GM12892 (cell line): Measurements from ENCODE around the gene ZNF697.
"Not testable (repeated sequence)": the region's sequence is repeated elsewhere in the genome, so short reads cannot be mapped to it uniquely, and the experiment has no call there.

ENCODE experiments used
- DNase-seq: peaks from one replicate; pipeline ENCODE4 v3.0.0; 2011; ENCODE audit not compliant: insufficient read length
- FAIRE-seq: peaks from 2 replicates; lab custom pipeline; 2011; peaks lifted over from hg19 to GRCh38; lab: Jason Lieb, UNC
- POLR2A ChIP-seq: IDR thresholded peaks from 2 replicates; pipeline ENCODE4 v1.6.1; 2011; ENCODE audit warnings: low read depth, low read length, control low read depth
- POLR2AphosphoS5 ChIP-seq: IDR thresholded peaks from 2 replicates; pipeline ENCODE4 v1.6.1; 2011; ENCODE audit warnings: low read depth, low read length, control low read depth
- TAF1 ChIP-seq: IDR thresholded peaks from 2 replicates; pipeline ENCODE4 v1.6.1; 2011; ENCODE audit warnings: low read depth, mild to moderate bottlenecking, control low read depth, low read length, borderline replicate concordance

Gene ZNF697

DNA sequence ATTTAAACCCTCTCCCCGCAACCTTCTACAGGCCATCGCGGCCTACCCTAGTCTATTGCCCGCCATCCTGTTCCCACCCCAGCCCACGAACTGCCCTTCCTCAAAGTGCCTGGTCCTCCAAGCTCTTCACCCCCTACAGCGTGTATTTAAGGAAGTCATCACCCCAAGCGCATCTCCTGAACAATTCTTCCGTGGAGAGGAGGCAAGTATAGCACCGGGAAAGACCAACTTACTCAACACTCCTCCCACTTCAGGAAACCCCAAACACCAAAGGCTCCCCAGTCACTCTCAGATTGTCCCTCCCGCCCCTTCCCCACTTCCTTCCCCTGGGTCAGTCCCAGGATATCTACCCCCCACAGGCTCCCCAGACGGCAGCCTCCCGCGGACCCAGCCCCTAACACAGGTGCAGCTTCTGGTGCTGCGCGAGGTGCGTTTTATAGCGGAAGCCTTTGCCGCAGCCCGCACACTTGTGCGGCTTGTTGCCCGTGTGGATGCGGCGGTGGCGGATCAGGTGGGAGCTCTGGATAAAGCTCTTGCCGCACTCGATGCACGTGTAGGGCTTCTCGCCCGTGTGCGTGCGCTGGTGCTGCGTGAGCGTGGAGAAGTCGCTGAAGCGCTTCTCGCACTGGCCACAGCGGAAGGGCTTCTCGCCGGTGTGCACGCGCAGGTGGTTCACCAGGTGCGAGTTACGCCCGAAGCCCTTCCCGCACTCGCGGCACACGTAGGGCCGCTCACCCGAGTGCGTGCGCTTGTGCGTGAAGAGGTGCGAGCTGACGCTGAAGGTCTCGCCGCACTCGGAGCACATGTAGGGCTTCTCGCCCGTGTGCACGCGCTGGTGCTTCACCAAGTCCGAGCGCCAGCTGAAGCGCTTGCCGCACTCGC lies 25.5 kb downstream of the ZNF697 start:
- TF ChIP-seq POLR2A (no peak), POLR2AphosphoS5 (no peak), TAF1 (no peak)
- DNase-seq (no peak), FAIRE-seq (no peak)

DNA sequence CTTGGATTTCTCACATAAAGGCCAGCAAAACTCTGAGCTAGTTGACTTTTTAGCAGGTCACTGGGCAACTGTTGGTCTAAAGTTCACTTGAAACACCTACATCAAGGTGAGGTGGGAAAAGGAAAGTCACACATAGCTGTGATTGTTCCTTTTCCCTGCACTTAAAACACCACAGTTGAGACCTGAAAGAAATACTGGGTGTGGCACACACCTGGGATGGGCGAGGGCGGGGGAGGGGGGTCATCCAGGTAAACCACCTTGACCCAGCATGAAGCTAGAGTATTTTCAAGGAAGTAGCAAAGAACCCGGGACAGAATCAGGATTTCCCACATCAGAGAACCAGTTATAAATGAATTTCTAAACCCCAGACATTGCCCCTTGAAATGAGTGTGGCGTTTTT lies 26.4 kb downstream of the ZNF697 start:
- TF ChIP-seq POLR2AphosphoS5 (no peak), TAF1 (no peak), POLR2A (no peak)
- FAIRE-seq: no peak
- no peak for DNase-seq

DNA sequence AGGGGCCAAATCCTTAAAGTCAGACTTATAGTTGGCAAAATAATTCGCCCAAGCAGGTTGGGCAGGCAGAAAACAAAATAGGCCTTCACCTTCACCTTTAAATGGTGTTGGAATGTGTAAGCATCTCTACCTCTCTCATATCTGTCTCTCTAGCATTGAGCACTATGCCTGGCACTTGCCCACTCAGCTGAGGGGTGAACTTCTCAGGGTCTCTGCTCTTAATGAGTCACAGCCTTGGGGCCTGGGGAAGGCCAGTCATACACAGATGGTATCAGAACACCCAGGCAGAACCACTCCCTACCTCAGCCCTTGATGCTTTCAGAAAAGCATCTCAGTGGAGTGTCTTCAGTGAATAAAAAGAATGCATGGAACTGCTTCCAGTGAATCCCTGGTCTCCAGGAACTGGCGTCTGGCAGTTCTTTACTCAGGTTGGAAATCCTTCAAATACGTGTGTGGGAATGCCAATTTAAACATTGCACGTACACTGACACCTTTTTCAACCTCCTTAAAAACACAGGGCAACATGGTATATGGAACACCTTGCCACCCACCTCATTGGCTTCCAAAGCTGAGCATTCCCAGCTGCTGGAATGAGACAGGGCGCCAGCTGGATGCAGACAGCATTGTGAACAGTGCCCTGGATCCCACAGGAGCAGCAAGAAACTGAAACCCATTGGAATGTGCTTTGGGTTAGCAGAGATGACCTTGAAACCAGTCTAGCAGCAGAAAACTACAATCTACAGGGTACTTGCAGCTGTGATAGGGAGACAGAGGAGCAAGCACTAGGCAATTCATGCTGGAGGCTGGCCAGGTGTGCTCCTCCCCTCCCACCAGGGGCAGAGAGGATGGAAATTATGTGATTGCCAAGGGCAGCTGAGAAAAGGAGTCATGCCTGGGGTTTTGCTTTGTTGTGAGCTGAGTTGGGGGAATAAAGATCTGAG lies 30.0 kb downstream of the ZNF697 start:
- DNase-seq: no peak
- no peak for FAIRE-seq
- TF ChIP-seq POLR2A (no peak), TAF1 (no peak), POLR2AphosphoS5 (no peak)

DNA sequence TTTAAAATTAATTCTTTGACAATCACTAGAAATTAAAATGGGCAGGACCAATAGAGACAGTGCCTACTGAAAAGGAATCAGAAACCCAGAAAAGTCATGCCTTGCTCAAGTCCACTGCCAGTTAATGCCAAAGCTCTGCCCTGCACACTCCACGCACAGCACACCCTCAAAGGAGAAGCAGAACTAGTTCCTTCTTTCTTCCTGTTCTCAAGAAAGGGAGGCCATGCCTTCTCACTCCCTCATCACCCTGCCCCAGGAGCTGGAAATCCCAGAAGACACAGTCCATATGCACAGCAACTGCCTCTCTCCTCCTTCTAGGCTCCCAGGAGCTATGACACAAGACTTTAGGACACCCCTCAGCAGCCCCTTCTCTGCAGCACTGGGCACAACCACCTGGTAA lies 31.3 kb downstream of the ZNF697 start:
- not testable (repeated sequence) for DNase-seq, FAIRE-seq

DNA sequence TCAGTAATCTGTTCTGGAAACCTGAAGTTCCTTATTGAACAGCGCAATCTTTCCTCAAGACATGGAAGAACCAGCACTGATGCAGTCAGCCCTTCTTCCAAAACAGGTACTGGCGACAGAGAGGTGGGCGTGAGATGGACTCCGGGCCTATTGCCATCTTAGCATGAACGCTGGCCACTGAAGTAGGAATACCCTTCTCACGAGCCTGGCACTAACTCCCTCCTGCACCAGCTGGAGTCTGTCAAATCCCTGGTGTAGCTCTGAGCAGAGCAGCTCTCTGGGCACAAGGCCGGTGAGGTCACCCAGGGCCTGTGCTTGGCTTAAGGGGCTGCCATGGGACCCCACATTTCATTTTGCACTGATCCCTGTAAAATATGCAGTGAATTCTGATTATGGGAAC lies 33.0 kb downstream of the ZNF697 start:
- DNase-seq, FAIRE-seq: not testable (repeated sequence)

DNA sequence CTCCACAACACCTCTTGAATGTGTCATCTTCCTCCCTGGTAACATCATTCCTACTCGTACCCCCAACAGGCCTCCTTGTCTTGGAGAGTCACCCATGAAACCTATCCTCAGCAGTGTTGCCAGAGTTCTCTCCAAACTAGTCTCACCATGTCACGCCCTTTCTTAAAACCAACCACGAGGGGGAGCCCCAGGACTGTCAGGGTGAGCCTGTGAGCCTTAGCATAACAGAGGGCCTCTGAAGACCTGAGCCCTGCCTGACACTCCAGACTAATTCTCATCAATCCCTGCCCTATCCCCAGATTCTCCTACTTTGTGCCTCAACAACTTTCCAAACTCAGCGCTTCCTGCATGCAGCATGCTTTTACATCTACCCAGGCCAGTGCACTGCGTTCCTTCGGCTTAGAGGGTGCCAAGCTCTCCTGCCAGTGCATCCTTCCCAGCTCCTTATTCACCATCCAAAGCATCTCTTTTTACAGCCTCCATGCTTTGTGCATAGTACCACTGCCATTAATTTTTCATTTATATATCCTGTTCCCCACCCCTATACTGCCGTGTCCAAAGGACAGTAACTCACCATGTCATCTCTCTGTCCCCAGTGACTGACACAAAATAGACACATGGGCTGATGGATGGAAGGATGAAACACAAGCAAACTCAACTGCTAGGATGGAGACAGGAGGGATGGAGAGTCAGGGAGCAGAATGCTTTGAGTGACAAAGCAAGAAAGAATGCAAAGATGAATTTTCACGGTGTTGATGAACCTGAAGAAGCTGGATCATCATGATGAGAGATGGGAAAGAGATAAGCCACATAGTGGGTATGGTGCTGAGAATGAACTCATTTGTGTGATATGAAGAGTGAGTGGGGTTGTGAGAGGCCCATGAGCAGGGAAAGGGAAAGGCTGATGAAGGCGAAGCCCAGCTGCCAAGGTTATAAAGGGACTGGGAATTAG lies 34.0 kb downstream of the ZNF697 start:
- no peak for FAIRE-seq

DNA sequence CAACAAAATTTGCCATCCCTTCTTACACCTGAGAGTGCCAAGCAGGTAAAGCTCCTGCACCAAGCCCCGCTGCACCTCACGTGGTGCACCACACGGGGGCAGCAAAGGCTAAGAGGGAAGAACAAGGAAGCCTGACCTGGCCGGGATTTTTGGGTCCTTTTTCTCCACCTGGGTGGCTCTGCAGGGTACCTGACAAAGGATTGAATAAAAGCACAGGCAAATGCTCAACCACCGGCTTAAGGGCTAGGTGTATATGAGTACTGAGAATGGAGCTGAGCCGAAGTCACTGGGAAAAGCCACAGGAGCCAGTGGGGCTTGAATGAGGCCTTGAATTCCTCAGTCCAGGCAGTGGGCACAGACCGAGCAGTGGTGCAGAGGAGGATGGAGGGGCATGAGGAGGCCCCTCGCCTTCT lies 36.4 kb downstream of the ZNF697 start:
- no peak for TF ChIP-seq POLR2AphosphoS5
- no peak for TF ChIP-seq TAF1
- TF ChIP-seq POLR2A: no peak
- peak; percentile 40 for DNase-seq
- FAIRE-seq: no peak

More for the DNA sequence above, 34.0 kb downstream of the ZNF697 start:
- peak; percentile 36 for DNase-seq
- TF ChIP-seq TAF1 (no peak), POLR2A (no peak), POLR2AphosphoS5 (no peak)

DNA sequence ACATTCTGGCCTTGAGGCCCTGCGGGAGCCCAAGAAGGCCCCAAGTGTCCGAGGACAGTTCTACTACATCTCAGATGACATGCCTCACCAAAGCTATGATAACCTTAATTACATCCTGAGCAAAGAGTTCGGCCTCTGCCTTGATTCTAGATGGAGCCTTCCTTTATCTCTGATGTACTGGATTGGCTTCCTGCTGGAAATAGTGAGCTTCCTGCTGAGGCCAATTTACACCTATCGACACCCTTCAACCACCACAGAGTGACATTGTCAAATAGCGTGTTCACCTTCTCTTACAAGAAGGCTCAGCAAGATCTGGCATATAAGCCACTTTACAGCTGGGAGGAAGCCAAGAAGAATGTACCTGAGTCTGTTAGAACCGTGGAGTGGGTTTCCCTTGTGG lies 39.2 kb downstream of the ZNF697 start:
- FAIRE-seq, DNase-seq: not testable (repeated sequence)

DNA sequence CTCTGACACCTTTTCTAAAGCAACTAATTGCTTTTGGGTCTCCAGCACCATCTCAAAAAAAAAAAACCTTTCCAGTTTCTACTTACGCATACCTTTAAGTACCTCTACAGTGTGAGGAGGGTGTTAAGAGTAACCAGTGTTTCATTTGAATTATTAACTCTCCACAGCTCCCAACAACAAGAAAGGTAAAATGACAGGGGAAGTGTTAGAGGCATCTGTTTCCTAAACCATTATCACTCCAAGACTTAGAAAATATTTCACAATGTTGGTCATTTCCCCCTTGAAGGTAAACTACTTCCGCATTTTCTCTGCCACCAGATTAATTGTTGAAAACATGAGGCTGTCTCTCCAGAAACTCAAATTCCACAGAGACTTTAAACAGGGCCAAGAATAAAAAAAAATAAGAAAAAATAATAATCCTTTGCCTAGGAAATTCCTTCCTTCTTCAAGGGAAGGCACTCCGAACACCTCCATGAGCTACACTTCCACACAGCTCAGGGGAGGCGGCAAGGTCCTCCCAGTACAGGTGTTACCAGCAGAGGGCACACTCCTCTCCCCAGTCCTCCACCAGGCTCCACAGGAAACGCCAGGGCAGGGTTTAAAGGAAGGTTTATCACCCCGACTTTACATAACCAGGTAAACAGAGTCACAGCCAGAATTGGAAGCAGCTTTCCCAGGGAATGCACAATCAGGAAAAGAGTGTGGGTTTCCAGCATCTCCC lies 40.8 kb downstream of the ZNF697 start:
- not testable (repeated sequence) for FAIRE-seq, DNase-seq

DNA sequence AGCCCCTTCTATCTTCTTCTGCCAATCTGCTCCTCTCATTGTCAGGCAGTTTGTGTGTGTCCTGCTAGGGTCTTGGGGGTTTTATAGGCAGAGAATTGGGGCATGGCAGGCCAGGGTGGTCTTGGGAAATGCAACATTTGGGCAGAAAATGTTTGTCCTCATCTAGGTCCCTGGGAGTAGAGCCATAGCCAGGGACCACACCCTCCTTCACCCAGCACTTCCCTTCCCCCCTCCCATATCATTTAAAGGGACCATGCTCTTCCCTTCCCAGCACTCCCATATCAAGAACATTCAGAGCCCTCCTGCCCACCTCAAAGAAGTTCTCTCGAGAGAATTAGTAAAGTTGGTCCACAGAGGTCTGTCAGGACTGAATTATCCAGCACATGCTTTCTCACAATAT lies 41.7 kb downstream of the ZNF697 start:
- FAIRE-seq: no peak
- TF ChIP-seq TAF1: no peak
- TF ChIP-seq POLR2AphosphoS5: no peak
- TF ChIP-seq POLR2A: no peak
- DNase-seq: no peak

DNA sequence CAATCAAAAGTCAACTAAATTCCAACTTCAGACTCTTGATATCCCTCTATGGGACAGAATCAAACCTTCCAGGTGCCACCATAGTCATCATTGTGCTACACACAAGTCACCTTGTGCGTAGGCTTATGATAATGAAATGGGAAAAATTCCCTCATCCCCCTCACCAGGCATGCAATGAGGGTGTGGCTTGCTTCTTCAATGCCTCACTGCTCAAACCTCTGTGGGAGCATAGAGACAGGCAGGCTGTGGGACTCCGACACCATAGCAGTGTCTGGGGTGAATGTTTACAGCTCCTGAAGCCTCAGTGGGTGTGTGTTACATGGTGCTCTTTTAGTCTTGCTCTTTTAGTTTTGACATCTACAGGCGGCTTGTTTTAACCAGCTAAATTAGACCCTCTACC lies 42.4 kb downstream of the ZNF697 start:
- DNase-seq (no peak), FAIRE-seq (no peak)
- TF ChIP-seq POLR2AphosphoS5 (no peak), TAF1 (no peak)

DNA sequence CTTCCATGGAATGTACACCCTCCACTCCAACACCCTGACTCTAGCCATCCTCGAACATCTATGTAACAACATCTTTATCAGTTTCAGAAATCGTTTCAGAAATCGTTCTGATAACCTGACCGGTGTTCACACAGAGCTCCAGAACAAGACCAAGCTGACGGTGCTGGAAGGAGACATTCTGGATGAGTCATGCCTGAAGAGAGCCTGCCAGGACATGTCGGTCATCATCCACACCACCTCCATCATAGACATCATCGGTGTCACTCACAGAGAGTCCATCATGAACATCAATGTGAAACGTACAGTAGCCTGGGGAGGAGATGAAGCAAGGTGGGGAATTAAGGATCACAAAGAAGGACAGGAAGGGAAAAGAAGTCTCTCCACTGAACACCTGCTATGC lies 43.0 kb downstream of the ZNF697 start:
- not testable (repeated sequence) for FAIRE-seq, DNase-seq
